ENCODE data around the gene CACNG8.

CACNG8 gene

GRCh38 chr19:53961523-53962356 is 997 bp upstream of the CACNG8 start:
- in situ Hi-C loops (cut with MboI; ENCODE audit: low sequenced_read_pairs): no loop called here

GRCh38 chr19:53965091-53965490 is 2.4 kb downstream of the CACNG8 start:
- in situ Hi-C loops (cut with MboI; ENCODE audit: low sequenced_read_pairs): no loop called here

GRCh38 chr19:53966931-53967330 is 4.2 kb downstream of the CACNG8 start:
- in situ Hi-C loops (cut with MboI; ENCODE audit: low sequenced_read_pairs): no loop called here

- in situ Hi-C loops (cut with MboI; ENCODE audit: low sequenced_read_pairs): no loop called here
These were observed 6.6 kb downstream of the CACNG8 start for GRCh38 chr19:53969366-53969765.

- in situ Hi-C loops (cut with MboI; ENCODE audit: low sequenced_read_pairs): no loop called here
These were observed 8.9 kb downstream of the CACNG8 start for GRCh38 chr19:53971673-53972072.

- in situ Hi-C loops (cut with MboI; ENCODE audit: low sequenced_read_pairs): no loop called here
These were observed 14.8 kb downstream of the CACNG8 start for GRCh38 chr19:53977429-53977990.

- in situ Hi-C loops (cut with MboI; ENCODE audit: low sequenced_read_pairs): no loop called here
These were observed 15.4 kb downstream of the CACNG8 start for GRCh38 chr19:53977991-53978731.

GRCh38 chr19:53978975-53979801 is 16.5 kb downstream of the CACNG8 start:
- in situ Hi-C loops (cut with MboI; ENCODE audit: low sequenced_read_pairs): no loop called here

GRCh38 chr19:53980539-53981375 is 18.0 kb downstream of the CACNG8 start:
- in situ Hi-C loops (cut with MboI; ENCODE audit: low sequenced_read_pairs): no loop called here

- in situ Hi-C loops (cut with MboI; ENCODE audit: low sequenced_read_pairs): no loop called here
These were observed 18.7 kb downstream of the CACNG8 start for GRCh38 chr19:53981376-53981951.

GRCh38 chr19:53982001-53982451 is 19.3 kb downstream of the CACNG8 start:
- in situ Hi-C loops (cut with MboI; ENCODE audit: low sequenced_read_pairs): no loop called here

- in situ Hi-C loops (cut with MboI; ENCODE audit: low sequenced_read_pairs): no loop called here
These were observed 19.9 kb downstream of the CACNG8 start for GRCh38 chr19:53982611-53983010.

- in situ Hi-C loops (cut with MboI; ENCODE audit: low sequenced_read_pairs): no loop called here
These were observed 20.9 kb downstream of the CACNG8 start for GRCh38 chr19:53983457-53984289.

GRCh38 chr19:53985863-53986262 is 23.1 kb downstream of the CACNG8 start:
- in situ Hi-C loops (cut with MboI; ENCODE audit: low sequenced_read_pairs): no loop called here

- in situ Hi-C loops (cut with MboI; ENCODE audit: low sequenced_read_pairs): no loop called here
These were observed 26.2 kb downstream of the CACNG8 start for GRCh38 chr19:53988981-53989380.

GRCh38 chr19:53989600-53990533 is 27.1 kb downstream of the CACNG8 start:
- in situ Hi-C loops (cut with MboI; ENCODE audit: low sequenced_read_pairs): no loop called here

GRCh38 chr19:53991224-53992113 is 28.7 kb downstream of the CACNG8 start, which contains the start of gene CACNG6:
TSS of gene CACNG6 (plus strand) at chr19:53991637. CDS start at chr19:53992878, 1,241 bp downstream.
- in situ Hi-C loops (cut with MboI; ENCODE audit: low sequenced_read_pairs): no loop called here
